MM.1S (cell line): ENCODE measurements around the gene NANS.

Experiments used
- EZH2 ChIP-seq: fragments of 300-600 bp; sonication (generic); optimal IDR thresholded peaks from 2 replicates; pipeline ENCODE3; 2017; ENCODE audit warnings: low read depth, mild to moderate bottlenecking, antibody characterized with exemption, low read length, mixed read lengths
- EZH2phosphoT487 ChIP-seq: fragments of 300-600 bp; sonication (generic); IDR thresholded peaks from 2 replicates; pipeline ENCODE4 v1.6.1; 2018; ENCODE audit warnings: antibody characterized with exemption, low read length
- TF ChIP-seq, protein P1 (sequence below): fragments of 300-600 bp; sonication (generic); IDR thresholded peaks from 2 replicates; pipeline ENCODE4 v1.5.1; 2016; ENCODE audit warnings: antibody characterized with exemption, low read length, mixed read lengths

DNA sequence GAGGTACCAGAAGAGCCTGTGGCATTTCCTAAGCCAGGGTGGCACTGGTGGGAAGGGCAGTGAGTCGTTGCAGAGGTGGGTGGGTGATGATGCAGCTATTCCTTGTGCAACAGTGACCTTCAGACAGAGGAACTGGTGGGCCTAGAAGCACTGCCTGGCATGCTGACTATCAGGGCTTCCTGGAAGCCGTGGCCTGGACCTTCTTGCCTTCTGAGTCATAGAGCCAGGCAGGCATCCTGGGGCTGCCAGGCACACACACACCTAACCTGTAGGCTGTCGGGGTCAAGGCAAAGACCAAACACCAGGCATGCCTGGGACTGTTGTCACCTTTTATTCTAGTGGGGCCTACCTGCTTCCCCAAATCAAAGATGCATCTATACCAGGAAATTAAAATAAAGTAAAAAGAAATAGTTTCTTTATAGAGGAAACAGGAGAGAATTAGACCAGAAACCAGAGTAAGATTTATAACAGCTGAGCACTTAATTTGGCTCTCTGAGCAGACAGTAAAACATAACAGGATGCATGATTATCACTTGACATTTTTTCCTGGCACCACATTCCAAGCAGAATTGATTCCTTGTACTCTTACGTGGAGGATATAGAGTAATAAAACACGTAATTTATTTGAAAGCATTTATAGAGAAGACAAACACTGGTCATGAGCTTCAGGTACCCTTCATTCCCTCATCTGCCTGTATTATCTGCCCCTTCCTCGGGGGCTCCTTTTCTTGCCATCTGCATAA is 25.1 kb downstream of the NANS start:
- TF ChIP-seq, protein P1, sequence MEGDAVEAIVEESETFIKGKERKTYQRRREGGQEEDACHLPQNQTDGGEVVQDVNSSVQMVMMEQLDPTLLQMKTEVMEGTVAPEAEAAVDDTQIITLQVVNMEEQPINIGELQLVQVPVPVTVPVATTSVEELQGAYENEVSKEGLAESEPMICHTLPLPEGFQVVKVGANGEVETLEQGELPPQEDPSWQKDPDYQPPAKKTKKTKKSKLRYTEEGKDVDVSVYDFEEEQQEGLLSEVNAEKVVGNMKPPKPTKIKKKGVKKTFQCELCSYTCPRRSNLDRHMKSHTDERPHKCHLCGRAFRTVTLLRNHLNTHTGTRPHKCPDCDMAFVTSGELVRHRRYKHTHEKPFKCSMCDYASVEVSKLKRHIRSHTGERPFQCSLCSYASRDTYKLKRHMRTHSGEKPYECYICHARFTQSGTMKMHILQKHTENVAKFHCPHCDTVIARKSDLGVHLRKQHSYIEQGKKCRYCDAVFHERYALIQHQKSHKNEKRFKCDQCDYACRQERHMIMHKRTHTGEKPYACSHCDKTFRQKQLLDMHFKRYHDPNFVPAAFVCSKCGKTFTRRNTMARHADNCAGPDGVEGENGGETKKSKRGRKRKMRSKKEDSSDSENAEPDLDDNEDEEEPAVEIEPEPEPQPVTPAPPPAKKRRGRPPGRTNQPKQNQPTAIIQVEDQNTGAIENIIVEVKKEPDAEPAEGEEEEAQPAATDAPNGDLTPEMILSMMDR = no peak
- TF ChIP-seq EZH2 (no peak), EZH2phosphoT487 (no peak)
